ENCODE data around the gene C11orf71.

The C11orf71 gene

DNA sequence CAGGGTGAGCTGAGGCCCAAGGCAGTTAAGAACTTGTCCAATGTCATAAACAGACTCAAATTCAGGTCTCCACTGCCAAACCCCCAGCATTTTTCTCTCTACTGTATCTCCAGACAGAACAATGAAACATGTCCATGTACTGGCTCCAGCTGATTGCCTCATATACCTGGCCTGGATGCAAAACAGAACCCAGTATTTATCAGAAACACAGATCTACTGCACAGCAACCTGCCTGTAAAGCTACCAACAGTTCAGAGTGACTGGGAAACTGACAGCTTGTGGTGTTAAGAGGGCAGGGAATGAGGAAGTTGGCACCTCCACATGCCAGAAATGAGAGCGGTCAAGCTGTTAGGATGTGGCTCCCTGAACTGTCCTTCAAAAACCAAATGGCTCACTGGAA lies 41.6 kb downstream of the C11orf71 start:
- no peak for DNase-seq (ENCODE audit: low read depth in 2 of 2)

DNA sequence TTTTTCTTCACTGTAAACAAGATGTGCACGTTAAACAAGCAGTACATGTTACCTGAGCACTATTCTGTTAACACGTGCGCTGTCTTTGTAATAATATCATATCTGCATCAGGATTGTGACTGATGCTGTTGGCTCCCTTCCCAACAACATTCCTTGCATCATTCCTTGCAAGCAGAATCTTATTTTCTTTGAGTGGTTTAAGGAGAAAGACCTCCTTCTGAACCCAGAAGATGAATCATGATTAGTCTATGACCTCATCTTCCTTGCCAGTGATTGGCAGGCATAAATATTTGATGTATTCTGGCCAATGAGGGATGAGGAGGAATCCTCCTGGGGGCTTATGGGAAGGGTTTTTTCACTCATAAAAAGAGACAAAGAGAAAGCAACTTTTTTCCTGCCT lies 46.2 kb downstream of the C11orf71 start:
- no peak for DNase-seq (ENCODE audit: low read depth in 2 of 2)

- no peak for DNase-seq (ENCODE audit: low read depth in 2 of 2)
Measured at GRCh38 chr11:114353443-114353842, 46.9 kb downstream of the C11orf71 start.

DNA sequence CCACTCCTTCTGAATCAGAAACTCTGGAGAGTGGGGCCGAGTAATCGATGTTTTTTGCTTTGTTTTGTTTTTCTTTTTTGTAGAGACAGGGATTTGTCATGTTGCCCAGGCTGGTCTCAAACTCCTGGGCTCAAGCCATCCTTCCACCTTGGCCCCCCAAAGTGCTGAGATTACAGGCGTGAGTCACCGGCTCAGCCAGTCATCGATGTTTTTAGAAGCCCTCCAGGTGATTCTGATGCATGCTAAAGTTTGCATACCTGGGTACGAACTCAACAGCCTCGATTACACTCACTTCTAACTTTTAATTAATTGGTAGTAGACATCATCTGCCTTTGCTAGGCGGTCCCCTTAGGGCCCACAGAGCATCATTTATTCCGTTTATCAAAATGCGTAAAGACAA lies 50.3 kb downstream of the C11orf71 start:
- no peak for DNase-seq (ENCODE audit: low read depth in 2 of 2)

Measured in stimulated activated CD4-positive, alpha-beta T cell treated with anti-CD3 and anti-CD28 coated beads, Interleukin-1b, Interleukin-23, amount 100 ng/mL, for 4 hours (primary cell).